Measurements from ENCODE around the gene RFX1.

- no peak for TF ChIP-seq CTCF (IDR thresholded peaks at IDR 0.05)
- TF ChIP-seq RORB (CRISPR knock-in tag; IDR thresholded peaks at IDR 0.05) = no peak
Measured at GRCh38 chr19:13957051-13957450, 49.1 kb downstream of the RFX1 start.
